Neural cell (in vitro differentiated cells): ENCODE measurements around the gene PHACTR4. TPM values are rescaled to one million over a fixed set of nuclear protein-coding genes. Genes with fewer than 3 reads are reported as not detected.

Experiments
- H2AFZ ChIP-seq: fragments of 200-600, 300-800 bp; sonication (generic), shearing (Covaris generic); 2 replicates; pipeline ENCODE4 v1.6.0; 2014; ENCODE audit warnings: low read depth, mild to moderate bottlenecking, antibody characterized with exemption, low read length, moderate library complexity
- H3F3A ChIP-seq: fragments of 200-600 bp; shearing (Covaris generic); 2 replicates; pipeline ENCODE4 v1.6.1; 2016; ENCODE audit warnings: mild to moderate bottlenecking, moderate library complexity, mixed read lengths, antibody characterized with exemption, low read length; ENCODE audit not compliant: insufficient read depth, poor library complexity, severe bottlenecking
- H3K27ac ChIP-seq: fragments of 200-600, 300-800 bp; sonication (generic), shearing (Covaris generic); 2 replicates; pipeline ENCODE4 v1.5.1; 2014; ENCODE audit warnings: mild to moderate bottlenecking, low read length, moderate library complexity
- H3K27me3 ChIP-seq: fragments of 300-800, 200-600 bp; sonication (generic), shearing (Covaris generic); 2 replicates; pipeline ENCODE4 v1.6.0; 2014; ENCODE audit warnings: mild to moderate bottlenecking, low read depth, low read length, moderate library complexity; ENCODE audit not compliant: insufficient read depth
- H3K36me3 ChIP-seq: fragments of 300-800, 200-600 bp; sonication (generic), shearing (Covaris generic); 2 replicates; pipeline ENCODE4 v1.5.1; 2014; ENCODE audit warnings: mild to moderate bottlenecking, antibody characterized with exemption, low read length, moderate library complexity; ENCODE audit not compliant: insufficient read depth
- H3K4me2 ChIP-seq: fragments of 300-800, 200-600 bp; sonication (generic), shearing (Covaris generic); 2 replicates; pipeline ENCODE4 v1.6.0; 2014; ENCODE audit warnings: mild to moderate bottlenecking, low read length
- H3K4me3 ChIP-seq: fragments of 300-800, 200-600 bp; sonication (generic), shearing (Covaris generic); 2 replicates; pipeline ENCODE4 v1.5.1; 2014; ENCODE audit warnings: mild to moderate bottlenecking, low read length, moderate library complexity
- H3K79me2 ChIP-seq: fragments of 200-600 bp; shearing (Covaris generic); replicated peaks from 2 replicates; pipeline ENCODE4 v1.6.0; 2014; ENCODE audit warnings: mild to moderate bottlenecking, low read length, moderate library complexity; ENCODE audit not compliant: insufficient read depth
- H3K9ac ChIP-seq: fragments of 300-800, 200-600 bp; sonication (generic), shearing (Covaris generic); 2 replicates; pipeline ENCODE4 v1.6.1; 2016; ENCODE audit warnings: mild to moderate bottlenecking, low read length, mixed read lengths
- H3K9me2 ChIP-seq: fragments of 200-600 bp; shearing (Covaris generic); 2 replicates; pipeline ENCODE4 v1.6.1; 2016; ENCODE audit warnings: mild to moderate bottlenecking, low read length, mixed read lengths; ENCODE audit not compliant: insufficient read depth
- H3K9me3 ChIP-seq: fragments of 200-600, 300-800 bp; sonication (generic), shearing (Covaris generic); 2 replicates; pipeline ENCODE4 v1.6.1; 2016; ENCODE audit warnings: mild to moderate bottlenecking, mixed run types, low read length, moderate library complexity, mixed read lengths
- H4K20me1 ChIP-seq: fragments of 200-600 bp; shearing (Covaris generic); 2 replicates; pipeline ENCODE4 v1.6.1; 2016; ENCODE audit warnings: mild to moderate bottlenecking, mixed run types; ENCODE audit not compliant: insufficient read depth
- EP300 ChIP-seq: fragments of 450-650 bp; conservative IDR thresholded peaks from 2 replicates; pipeline ENCODE4 v1.6.1; 2014; ENCODE audit warnings: antibody characterized with exemption, mild to moderate bottlenecking, moderate library complexity; ENCODE audit not compliant: poor library complexity, severe bottlenecking
- EZH2 ChIP-seq: fragments of 200-600, 300-800 bp; shearing (Covaris generic), sonication (generic); IDR thresholded peaks from 2 replicates; pipeline ENCODE4 v1.6.1; 2014; ENCODE audit warnings: antibody characterized with exemption, low read length, borderline replicate concordance, mild to moderate bottlenecking; ENCODE audit not compliant: insufficient read depth, poor library complexity, severe bottlenecking
- MXI1 ChIP-seq: fragments of 450-650 bp; conservative IDR thresholded peaks from 2 replicates; pipeline ENCODE4 v1.6.1; 2014; ENCODE audit warnings: antibody characterized with exemption, mild to moderate bottlenecking; ENCODE audit not compliant: poor library complexity, severe bottlenecking
- POLR2AphosphoS5 ChIP-seq: IDR thresholded peaks from 2 replicates; pipeline ENCODE4 v1.6.1; 2012
- RAD21 ChIP-seq: fragments of 450-650 bp; conservative IDR thresholded peaks from 2 replicates; pipeline ENCODE4 v1.6.1; 2014; ENCODE audit warnings: antibody characterized with exemption, mild to moderate bottlenecking, moderate library complexity
- SMC3 ChIP-seq: fragments of 450-650 bp; conservative IDR thresholded peaks from 2 replicates; pipeline ENCODE4 v1.6.1; 2014; ENCODE audit warnings: antibody characterized with exemption, mild to moderate bottlenecking, moderate library complexity; ENCODE audit not compliant: poor library complexity
- TAF1 ChIP-seq: IDR thresholded peaks from 2 replicates; pipeline ENCODE4 v1.6.1; 2012; ENCODE audit warnings: low read depth
- polyA plus RNA-seq: library from polyadenylated mRNA; depleted of rRNA; stranded (reverse); fragments of >200 nt; gene quantifications from 2 replicates; pipeline ENCODE4 v1.2.3, GENCODE V29; 2014
- TF ChIP-seq, protein P1 (sequence below): fragments of 450-650 bp; IDR thresholded peaks from 2 replicates; pipeline ENCODE4 v1.5.1; 2014; ENCODE audit warnings: antibody characterized with exemption, mild to moderate bottlenecking, moderate library complexity; ENCODE audit not compliant: poor library complexity, severe bottlenecking
- TF ChIP-seq, protein P2 (sequence below): IDR thresholded peaks from 2 replicates; pipeline ENCODE4 v1.6.1; 2012; ENCODE audit warnings: borderline replicate concordance

The PHACTR4 gene
- polyA plus RNA-seq, 1 donor from 2014 or later: 7.9 TPM

DNA sequence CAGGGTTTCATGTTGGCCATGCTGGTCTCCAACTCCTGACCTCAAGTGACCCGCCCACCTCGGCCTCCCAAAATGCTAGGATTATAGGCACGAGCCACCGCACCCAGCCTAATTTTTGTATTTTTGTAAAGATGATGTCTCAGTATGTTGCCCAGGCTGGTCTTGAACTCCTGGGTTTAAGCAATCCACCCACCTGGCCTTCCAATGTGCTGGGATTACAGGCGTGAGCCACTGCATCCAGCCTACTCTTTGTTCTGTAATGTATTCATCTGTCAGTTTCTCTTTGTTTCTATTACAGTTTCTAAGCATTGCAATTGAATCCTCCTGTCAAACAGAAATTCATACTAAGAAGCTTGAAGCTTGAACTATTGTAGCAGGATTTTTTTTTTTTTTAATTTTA, 81.5 kb downstream of the PHACTR4 start:
- Histone ChIP-seq H3K36me3 (no peaks in the 10 kb centered on the region), H3K27me3 (no peaks in the 10 kb centered on the region), H4K20me1 (no peaks in the 10 kb centered on the region), H3K9ac (no peak overlapping the region), H3F3A (no peaks in the 10 kb centered on the region), H3K4me3 (no peak overlapping the region), H3K79me2 (no peaks in the 10 kb centered on the region), H2AFZ (no peak overlapping the region), H3K9me2 (no peaks in the 10 kb centered on the region), H3K9me3 (no peaks in the 10 kb centered on the region), H3K4me2 (no peak overlapping the region), H3K27ac (no peak overlapping the region)
- TF ChIP-seq MXI1: no peak
- TF ChIP-seq RAD21: no peak
- TF ChIP-seq EP300: no peak
- TF ChIP-seq, protein P1, sequence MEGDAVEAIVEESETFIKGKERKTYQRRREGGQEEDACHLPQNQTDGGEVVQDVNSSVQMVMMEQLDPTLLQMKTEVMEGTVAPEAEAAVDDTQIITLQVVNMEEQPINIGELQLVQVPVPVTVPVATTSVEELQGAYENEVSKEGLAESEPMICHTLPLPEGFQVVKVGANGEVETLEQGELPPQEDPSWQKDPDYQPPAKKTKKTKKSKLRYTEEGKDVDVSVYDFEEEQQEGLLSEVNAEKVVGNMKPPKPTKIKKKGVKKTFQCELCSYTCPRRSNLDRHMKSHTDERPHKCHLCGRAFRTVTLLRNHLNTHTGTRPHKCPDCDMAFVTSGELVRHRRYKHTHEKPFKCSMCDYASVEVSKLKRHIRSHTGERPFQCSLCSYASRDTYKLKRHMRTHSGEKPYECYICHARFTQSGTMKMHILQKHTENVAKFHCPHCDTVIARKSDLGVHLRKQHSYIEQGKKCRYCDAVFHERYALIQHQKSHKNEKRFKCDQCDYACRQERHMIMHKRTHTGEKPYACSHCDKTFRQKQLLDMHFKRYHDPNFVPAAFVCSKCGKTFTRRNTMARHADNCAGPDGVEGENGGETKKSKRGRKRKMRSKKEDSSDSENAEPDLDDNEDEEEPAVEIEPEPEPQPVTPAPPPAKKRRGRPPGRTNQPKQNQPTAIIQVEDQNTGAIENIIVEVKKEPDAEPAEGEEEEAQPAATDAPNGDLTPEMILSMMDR: no peak
- no peak for TF ChIP-seq EZH2
- no peak for TF ChIP-seq TAF1
- no peak for TF ChIP-seq SMC3
- TF ChIP-seq, protein P2, sequence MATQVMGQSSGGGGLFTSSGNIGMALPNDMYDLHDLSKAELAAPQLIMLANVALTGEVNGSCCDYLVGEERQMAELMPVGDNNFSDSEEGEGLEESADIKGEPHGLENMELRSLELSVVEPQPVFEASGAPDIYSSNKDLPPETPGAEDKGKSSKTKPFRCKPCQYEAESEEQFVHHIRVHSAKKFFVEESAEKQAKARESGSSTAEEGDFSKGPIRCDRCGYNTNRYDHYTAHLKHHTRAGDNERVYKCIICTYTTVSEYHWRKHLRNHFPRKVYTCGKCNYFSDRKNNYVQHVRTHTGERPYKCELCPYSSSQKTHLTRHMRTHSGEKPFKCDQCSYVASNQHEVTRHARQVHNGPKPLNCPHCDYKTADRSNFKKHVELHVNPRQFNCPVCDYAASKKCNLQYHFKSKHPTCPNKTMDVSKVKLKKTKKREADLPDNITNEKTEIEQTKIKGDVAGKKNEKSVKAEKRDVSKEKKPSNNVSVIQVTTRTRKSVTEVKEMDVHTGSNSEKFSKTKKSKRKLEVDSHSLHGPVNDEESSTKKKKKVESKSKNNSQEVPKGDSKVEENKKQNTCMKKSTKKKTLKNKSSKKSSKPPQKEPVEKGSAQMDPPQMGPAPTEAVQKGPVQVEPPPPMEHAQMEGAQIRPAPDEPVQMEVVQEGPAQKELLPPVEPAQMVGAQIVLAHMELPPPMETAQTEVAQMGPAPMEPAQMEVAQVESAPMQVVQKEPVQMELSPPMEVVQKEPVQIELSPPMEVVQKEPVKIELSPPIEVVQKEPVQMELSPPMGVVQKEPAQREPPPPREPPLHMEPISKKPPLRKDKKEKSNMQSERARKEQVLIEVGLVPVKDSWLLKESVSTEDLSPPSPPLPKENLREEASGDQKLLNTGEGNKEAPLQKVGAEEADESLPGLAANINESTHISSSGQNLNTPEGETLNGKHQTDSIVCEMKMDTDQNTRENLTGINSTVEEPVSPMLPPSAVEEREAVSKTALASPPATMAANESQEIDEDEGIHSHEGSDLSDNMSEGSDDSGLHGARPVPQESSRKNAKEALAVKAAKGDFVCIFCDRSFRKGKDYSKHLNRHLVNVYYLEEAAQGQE: no peak
- TF ChIP-seq POLR2AphosphoS5: no peak

GRCh38 chr1:28456078-28456477, 86.5 kb downstream of the PHACTR4 start:
- no peak for TF ChIP-seq EP300
- no peak for TF ChIP-seq RAD21
- TF ChIP-seq, protein P2: no peak
- no peak for TF ChIP-seq EZH2
- no peak for TF ChIP-seq SMC3
- TF ChIP-seq MXI1: no peak
- TF ChIP-seq TAF1: no peak
- TF ChIP-seq, protein P1: no peak
- TF ChIP-seq POLR2AphosphoS5: no peak
- Histone ChIP-seq H3K27ac (no peak overlapping the region), H3K9me2 (no peaks in the 10 kb centered on the region), H3K9me3 (no peaks in the 10 kb centered on the region), H3K79me2 (no peaks in the 10 kb centered on the region), H3F3A (no peaks in the 10 kb centered on the region), H4K20me1 (no peaks in the 10 kb centered on the region), H2AFZ (no peak overlapping the region), H3K36me3 (no peaks in the 10 kb centered on the region), H3K9ac (no peak overlapping the region), H3K4me2 (no peak overlapping the region), H3K4me3 (no peak overlapping the region), H3K27me3 (no peaks in the 10 kb centered on the region)
